Adrenal gland (tissue), 5 donors: Measurements from ENCODE around the gene OSTF1.

Source experiments
- POLR2A ChIP-seq, 2 donors: fragments of 450-650 bp; IDR thresholded peaks; one replicate each; pipeline ENCODE4 v1.6.1; 2017; ENCODE audit warnings: antibody characterized with exemption in 2 of 2, mild to moderate bottlenecking in 2 of 2, moderate library complexity in 1 of 2
- TF ChIP-seq, protein P1 (sequence below), 6 experiments: fragments of 450-650 bp in 4 of 6; fragments of 200-600 bp in 2 of 6; sonication (generic) in 1 of 6; IDR thresholded peaks; 1 replicate in 5 of 6; 2 replicates in 1 of 6; pipeline versions ENCODE4 v1.5.1 to v1.8.0; 2016 to 2021; ENCODE audit warnings: antibody characterized with exemption in 6 of 6, mild to moderate bottlenecking in 2 of 6, moderate library complexity in 1 of 6
- donor health status: DM: no; HTN: no; CAD: no.

GRCh38 chr9:75067894-75068293, 20.4 kb upstream of the OSTF1 start:
- TF ChIP-seq, protein P1, sequence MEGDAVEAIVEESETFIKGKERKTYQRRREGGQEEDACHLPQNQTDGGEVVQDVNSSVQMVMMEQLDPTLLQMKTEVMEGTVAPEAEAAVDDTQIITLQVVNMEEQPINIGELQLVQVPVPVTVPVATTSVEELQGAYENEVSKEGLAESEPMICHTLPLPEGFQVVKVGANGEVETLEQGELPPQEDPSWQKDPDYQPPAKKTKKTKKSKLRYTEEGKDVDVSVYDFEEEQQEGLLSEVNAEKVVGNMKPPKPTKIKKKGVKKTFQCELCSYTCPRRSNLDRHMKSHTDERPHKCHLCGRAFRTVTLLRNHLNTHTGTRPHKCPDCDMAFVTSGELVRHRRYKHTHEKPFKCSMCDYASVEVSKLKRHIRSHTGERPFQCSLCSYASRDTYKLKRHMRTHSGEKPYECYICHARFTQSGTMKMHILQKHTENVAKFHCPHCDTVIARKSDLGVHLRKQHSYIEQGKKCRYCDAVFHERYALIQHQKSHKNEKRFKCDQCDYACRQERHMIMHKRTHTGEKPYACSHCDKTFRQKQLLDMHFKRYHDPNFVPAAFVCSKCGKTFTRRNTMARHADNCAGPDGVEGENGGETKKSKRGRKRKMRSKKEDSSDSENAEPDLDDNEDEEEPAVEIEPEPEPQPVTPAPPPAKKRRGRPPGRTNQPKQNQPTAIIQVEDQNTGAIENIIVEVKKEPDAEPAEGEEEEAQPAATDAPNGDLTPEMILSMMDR (IDR thresholded peaks at IDR 0.05): no peak
- TF ChIP-seq POLR2A (IDR thresholded peaks at IDR 0.05): no peak
